HG02981 (cell line): ENCODE results near the gene SPNS1.
"Not testable (repeated sequence)": the region's sequence is repeated elsewhere in the genome, so short reads cannot be mapped to it uniquely, and the experiment has no call there.

ENCODE experiments used
- ATAC-seq: cut with Tn5 transposase; IDR thresholded peaks from one replicate; pipeline ENCODE4 v1.9.1; 2021; ENCODE audit warnings: mild to moderate bottlenecking, moderate library complexity; ENCODE audit not compliant: unreplicated experiment

Gene SPNS1

GRCh38 chr16:28951410-28951943 is 23.1 kb upstream of the SPNS1 start:
- ATAC-seq = peak; percentile 21

GRCh38 chr16:28958216-28958615 is 16.4 kb upstream of the SPNS1 start:
- no peak for ATAC-seq

- ATAC-seq = no peak
Measured at GRCh38 chr16:28958836-28959235, 15.7 kb upstream of the SPNS1 start.

- ATAC-seq = no peak
Measured at GRCh38 chr16:28964072-28964471, 10.5 kb upstream of the SPNS1 start.

GRCh38 chr16:28964496-28964895 is 10.1 kb upstream of the SPNS1 start:
- ATAC-seq = no peak

- no peak for ATAC-seq
Measured at GRCh38 chr16:28967156-28967555, 7.4 kb upstream of the SPNS1 start.

- ATAC-seq = not testable (repeated sequence)
Measured at GRCh38 chr16:28969696-28970095, 4.9 kb upstream of the SPNS1 start.

GRCh38 chr16:28974007-28974436 is 556 bp upstream of the SPNS1 start:
- peak; percentile 12 for ATAC-seq

- peak; percentile 28 for ATAC-seq
Measured at GRCh38 chr16:28975158-28975599, 601 bp downstream of the SPNS1 start.

- no peak for ATAC-seq
Measured at GRCh38 chr16:28977703-28978662, 3.4 kb downstream of the SPNS1 start.

GRCh38 chr16:28980330-28980729 is 5.8 kb downstream of the SPNS1 start:
- ATAC-seq = not testable (repeated sequence)

- ATAC-seq = no peak
Measured at GRCh38 chr16:28980929-28981328, 6.4 kb downstream of the SPNS1 start.

- ATAC-seq = no peak
Measured at GRCh38 chr16:28981517-28981916, 6.9 kb downstream of the SPNS1 start.

GRCh38 chr16:28982418-28982817 is 7.8 kb downstream of the SPNS1 start:
- no peak for ATAC-seq

- ATAC-seq = no peak
Measured at GRCh38 chr16:28982949-28983348, 8.4 kb downstream of the SPNS1 start.

- no peak for ATAC-seq
Measured at GRCh38 chr16:28983644-28984043, 9.1 kb downstream of the SPNS1 start.

GRCh38 chr16:28984091-28984490 is 9.5 kb downstream of the SPNS1 start:
- no peak for ATAC-seq

- ATAC-seq = no peak
Measured at GRCh38 chr16:28984619-28985135, 10.1 kb downstream of the SPNS1 start, which contains the start of gene LAT. LAT (plus strand) TSS chr16:28985052; CDS start chr16:28985418, 366 bp downstream.

- no peak for ATAC-seq
Measured at GRCh38 chr16:28985211-28986041, 10.8 kb downstream of the SPNS1 start.

GRCh38 chr16:28986046-28986445 is 11.5 kb downstream of the SPNS1 start:
- ATAC-seq = no peak

- no peak for ATAC-seq
Measured at GRCh38 chr16:28986492-28986891, 11.9 kb downstream of the SPNS1 start.
